WERI-Rb-1 (cell line): ENCODE data around the gene DGKD.
A peak's percentile ranks its signal among the peaks of the same experiment; 100 is the strongest.

Experiments
- DNase-seq: peaks from one replicate; pipeline ENCODE4 v3.0.0-alpha.2; 2020
- H3K27ac ChIP-seq: fragments of 250-450 bp; sonication (Bioruptor Pico); 2 replicates; pipeline ENCODE4 v1.5.1; 2020; ENCODE audit warnings: mild to moderate bottlenecking, moderate library complexity
- H3K27me3 ChIP-seq: fragments of 250-450 bp; sonication (Bioruptor Pico); 2 replicates; pipeline ENCODE4 v1.5.1; 2021; ENCODE audit warnings: mild to moderate bottlenecking, low read depth, moderate library complexity; ENCODE audit not compliant: insufficient read depth, severe bottlenecking
- H3K36me3 ChIP-seq: fragments of 250-450 bp; sonication (Bioruptor Pico); 2 replicates; pipeline ENCODE4 v1.5.1; 2020; ENCODE audit warnings: mild to moderate bottlenecking, moderate library complexity
- H3K4me3 ChIP-seq: 2 replicates; pipeline ENCODE4 v1.5.1; 2011; ENCODE audit warnings: low read depth, mild to moderate bottlenecking, control low read depth, low read length
- H3K9me3 ChIP-seq: fragments of 250-450 bp; sonication (Bioruptor Pico); 2 replicates; pipeline ENCODE4 v1.5.1; 2021; ENCODE audit warnings: mild to moderate bottlenecking, moderate library complexity; ENCODE audit not compliant: severe bottlenecking
- CTCF ChIP-seq: IDR thresholded peaks from 2 replicates; pipeline ENCODE4 v1.5.1; 2011; ENCODE audit warnings: low read depth, mild to moderate bottlenecking, control low read depth, inconsistent platforms, low read length

DGKD gene

DNA sequence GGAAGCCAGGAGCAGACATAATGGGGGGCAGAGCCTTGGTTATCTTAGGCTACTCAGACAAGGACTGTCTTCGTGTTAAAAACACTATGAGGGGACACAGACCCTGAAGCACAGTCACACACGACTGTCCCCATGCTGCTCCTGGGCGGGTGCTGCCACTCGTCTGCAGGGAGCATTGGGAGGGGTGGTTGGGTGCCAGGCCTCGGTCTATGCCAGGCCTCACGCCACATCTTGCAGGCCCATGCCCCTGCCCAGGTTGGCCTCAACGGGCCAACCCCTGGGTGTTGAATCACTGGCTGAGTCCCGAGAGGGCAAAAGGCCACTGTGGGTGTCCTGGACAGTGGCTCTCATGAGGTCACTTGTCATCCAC lies 114.4 kb downstream of the DGKD start:
- H3K4me3 ChIP-seq: no peak overlapping the region
- no peaks in the 10 kb centered on the region for H3K9me3 ChIP-seq
- H3K36me3 ChIP-seq: peaks cover 16% of the 10 kb centered on the region
- DNase-seq: no peak
- H3K27ac ChIP-seq: no peak overlapping the region
- TF ChIP-seq CTCF: no peak
- H3K27me3 ChIP-seq: no peaks in the 10 kb centered on the region

GRCh38 chr2:233469261-233470010 lies 115.1 kb downstream of the DGKD start:
- no peak for DNase-seq
- H3K4me3 ChIP-seq: no peak overlapping the region
- no peaks in the 10 kb centered on the region for H3K9me3 ChIP-seq
- H3K27me3 ChIP-seq: no peaks in the 10 kb centered on the region
- H3K27ac ChIP-seq: no peak overlapping the region
- H3K36me3 ChIP-seq: peaks cover 9% of the 10 kb centered on the region
- no peak for TF ChIP-seq CTCF

DNA sequence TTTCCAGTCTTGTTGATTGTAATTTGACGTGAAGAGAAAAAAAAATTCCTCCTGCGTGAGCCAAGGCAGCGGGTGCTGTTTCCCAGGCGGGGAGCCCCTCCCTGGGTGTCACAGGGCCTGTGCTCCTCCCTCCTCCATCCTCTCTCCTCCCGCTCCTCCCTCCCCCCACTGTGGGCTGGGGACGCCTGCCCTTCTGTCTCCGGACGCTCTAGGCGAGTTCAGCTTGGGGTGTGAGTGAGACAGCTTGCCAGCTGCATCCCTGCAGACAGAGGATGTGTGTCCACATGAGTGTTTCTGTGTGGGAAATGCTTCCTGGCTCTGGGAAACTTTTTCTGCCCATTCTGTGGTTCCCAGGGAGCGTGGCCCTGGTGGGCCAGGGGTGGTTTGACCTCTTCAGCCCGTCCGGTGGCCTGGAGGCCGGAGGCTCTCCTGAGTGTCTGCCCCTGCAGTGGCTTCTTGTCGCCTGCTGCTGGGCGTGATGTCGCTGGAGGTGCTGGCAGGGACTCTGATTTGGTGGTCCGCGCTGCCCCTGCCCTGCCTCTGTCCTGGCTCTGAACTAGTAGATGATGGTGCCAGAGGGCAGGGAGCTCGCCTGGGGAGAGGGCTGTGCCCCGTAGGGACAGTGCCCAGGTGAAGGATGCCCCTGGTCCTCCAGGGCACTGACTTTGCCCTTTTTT lies 115.9 kb downstream of the DGKD start:
- DNase-seq: peak; percentile 3
- no peaks in the 10 kb centered on the region for H3K27me3 ChIP-seq
- no peak for TF ChIP-seq CTCF
- peaks cover 7% of the 10 kb centered on the region for H3K36me3 ChIP-seq
- no peak overlapping the region for H3K4me3 ChIP-seq
- H3K9me3 ChIP-seq: no peaks in the 10 kb centered on the region
- H3K27ac ChIP-seq: no peak overlapping the region

- Histone ChIP-seq H3K36me3 (peaks cover 7% of the 10 kb centered on the region), H3K27ac (no peak overlapping the region), H3K9me3 (no peaks in the 10 kb centered on the region), H3K27me3 (no peaks in the 10 kb centered on the region), H3K4me3 (no peak overlapping the region)
- peak; percentile 3 for DNase-seq
- TF ChIP-seq CTCF: no peak
Measured at GRCh38 chr2:233470839-233471238, 116.5 kb downstream of the DGKD start.

DNA sequence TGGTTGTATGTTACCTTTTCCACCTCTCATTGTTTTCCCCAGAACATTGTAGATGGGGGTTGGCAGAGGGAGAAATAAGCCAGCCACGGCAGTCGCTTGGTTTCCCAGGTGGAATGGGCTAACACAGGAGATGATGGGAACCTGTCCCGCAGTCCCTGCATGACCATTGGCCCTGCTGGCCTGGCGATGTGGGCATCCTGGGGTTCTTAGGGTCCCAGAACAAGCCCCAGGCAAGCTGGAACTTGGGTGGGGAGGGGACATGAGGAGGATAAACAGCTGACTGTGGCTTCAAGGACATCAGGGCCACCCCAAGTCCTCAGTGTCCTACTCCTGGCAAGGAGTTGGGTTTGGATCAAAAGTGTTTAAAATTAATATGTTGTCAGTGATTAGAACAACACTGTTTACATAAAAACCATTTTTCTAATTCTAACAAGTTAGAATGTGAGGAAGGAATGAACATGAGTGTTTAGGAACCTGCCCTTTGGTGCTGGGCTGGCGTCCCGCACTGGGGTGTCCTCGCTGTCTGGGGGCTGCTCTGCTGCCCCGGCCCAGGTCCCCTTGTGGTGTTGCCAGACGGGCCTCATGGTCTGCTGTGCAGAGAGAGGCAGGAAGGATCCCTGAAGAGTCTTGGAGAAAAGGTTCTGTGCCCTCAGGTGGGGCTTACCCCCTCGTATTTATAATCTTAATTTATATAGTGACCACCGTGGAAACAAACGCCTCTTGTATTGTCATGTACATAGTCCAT lies 117.2 kb downstream of the DGKD start:
- no peak overlapping the region for H3K27ac ChIP-seq
- no peak for TF ChIP-seq CTCF
- H3K9me3 ChIP-seq: no peaks in the 10 kb centered on the region
- H3K27me3 ChIP-seq: no peaks in the 10 kb centered on the region
- peak; percentile 4 for DNase-seq
- no peak overlapping the region for H3K4me3 ChIP-seq
- peaks cover 4% of the 10 kb centered on the region for H3K36me3 ChIP-seq
